GM12873 (cell line): Measurements from ENCODE around the gene ACSL3.

Source experiments
- CTCF ChIP-seq: IDR thresholded peaks from 2 replicates; pipeline ENCODE4 v1.5.1; 2012; ENCODE audit warnings: low read depth, mild to moderate bottlenecking, moderate library complexity, low read length, control low read depth; ENCODE audit not compliant: insufficient read depth; ENCODE audit errors: missing control alignments

Gene ACSL3

GRCh38 chr2:222842491-222843174, 18.2 kb upstream of the ACSL3 start:
- TF ChIP-seq CTCF = no peak

- no peak for TF ChIP-seq CTCF
Observed at GRCh38 chr2:222844323-222844722, 16.5 kb upstream of the ACSL3 start.

GRCh38 chr2:222846003-222846402, 14.8 kb upstream of the ACSL3 start:
- TF ChIP-seq CTCF = no peak

- TF ChIP-seq CTCF = no peak
Observed at GRCh38 chr2:222848862-222849261, 12.0 kb upstream of the ACSL3 start.

DNA sequence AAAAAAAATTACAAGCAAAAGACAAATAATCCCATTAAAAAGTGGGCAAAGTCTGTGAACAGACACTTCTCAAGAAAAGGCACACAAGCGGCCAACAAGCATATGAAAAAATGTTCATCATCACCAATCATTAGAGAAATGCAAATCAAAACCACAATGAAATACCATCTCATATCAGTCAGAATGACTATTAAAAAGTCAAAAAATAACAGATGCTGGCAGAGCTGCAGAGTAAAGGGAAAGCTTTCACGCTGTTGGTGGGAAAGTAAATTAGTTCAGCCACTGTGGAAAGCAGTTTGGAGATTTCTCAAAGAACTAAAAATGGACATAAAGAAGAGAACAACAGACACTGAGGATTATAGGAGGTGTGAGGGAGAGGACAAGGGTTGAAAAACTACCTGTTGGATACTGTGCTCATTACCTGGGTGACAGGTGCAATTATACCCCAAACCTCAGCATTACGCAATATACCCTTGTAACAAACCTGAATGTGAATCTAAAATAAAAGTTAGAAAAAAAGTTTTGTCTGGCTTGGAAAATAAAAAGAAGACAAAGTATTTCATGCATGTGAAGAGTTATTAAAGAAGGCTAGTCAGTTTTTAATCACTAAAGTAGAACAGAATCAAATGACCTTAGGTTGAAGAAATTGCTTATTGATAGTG, 8.7 kb upstream of the ACSL3 start:
- TF ChIP-seq CTCF = no peak

DNA sequence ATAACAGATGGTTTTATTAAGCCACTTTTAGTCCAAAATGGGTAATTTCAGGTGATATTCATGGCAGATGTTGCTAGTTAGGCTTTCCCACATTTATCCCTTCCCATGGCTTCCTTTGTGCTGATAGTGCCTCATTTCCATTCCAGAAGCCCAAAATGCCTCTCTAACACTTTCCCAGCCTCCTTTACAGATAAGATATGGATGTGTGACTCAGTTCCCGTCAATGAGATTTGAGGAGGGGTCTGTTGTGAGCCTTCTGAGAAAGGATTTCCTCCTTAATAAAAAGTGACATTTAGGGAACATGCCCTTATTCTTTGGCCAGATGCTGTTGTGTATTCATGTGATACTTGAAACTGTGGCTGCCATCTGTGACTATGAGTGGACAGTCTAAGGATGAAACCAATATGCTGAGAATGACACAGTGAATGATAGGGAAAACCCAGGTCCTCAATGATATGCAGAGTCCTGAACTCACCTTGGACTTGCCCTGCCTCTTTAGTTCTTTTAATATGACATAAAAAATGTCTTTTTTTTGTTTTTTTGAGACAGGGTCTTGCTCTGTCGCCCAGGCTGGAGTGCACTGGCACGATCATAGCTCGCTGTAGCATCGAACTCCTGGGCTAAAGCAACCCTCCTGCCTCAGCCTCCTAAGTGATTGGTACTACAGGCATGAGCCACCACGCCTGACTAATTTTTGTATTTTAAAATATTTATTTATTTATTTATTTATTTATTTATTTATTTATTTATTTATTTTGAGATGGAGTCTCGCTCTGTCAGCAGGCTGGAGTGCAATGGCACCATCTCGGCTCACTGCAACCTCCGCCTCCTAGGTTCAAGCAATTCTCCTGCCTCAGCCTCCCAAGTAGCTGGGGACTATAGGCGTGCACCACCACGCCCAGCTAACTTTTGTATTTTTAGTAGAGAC, 5.8 kb upstream of the ACSL3 start:
- no peak for TF ChIP-seq CTCF
